Measurements from ENCODE around the gene GASK1A.

GASK1A gene

GRCh38 chr3:43001556-43002121 lies 22.5 kb downstream of the GASK1A start:
- Histone ChIP-seq H3K9me3 (ENCODE audit: control insufficient read depth, low read depth, low read length) (no peaks in the 10 kb centered on the region), H3K4me1 (ENCODE audit: control insufficient read depth, low read depth, low read length) (no peaks in the 10 kb centered on the region), H3K27ac (ENCODE audit: low read length) (no peak overlapping the region), H3K27me3 (ENCODE audit: control insufficient read depth, insufficient read depth, low read length) (no peaks in the 10 kb centered on the region), H3K36me3 (ENCODE audit: control insufficient read depth, low read depth, low read length) (no peaks in the 10 kb centered on the region), H3K9ac (ENCODE audit: low read length) (no peak overlapping the region), H3K4me3 (ENCODE audit: low read length) (no peak overlapping the region)

- H3K4me1 ChIP-seq (ENCODE audit: control insufficient read depth, low read depth, low read length): no peaks in the 10 kb centered on the region
- no peak overlapping the region for H3K4me3 ChIP-seq (ENCODE audit: low read length)
- H3K36me3 ChIP-seq (ENCODE audit: control insufficient read depth, low read depth, low read length): no peaks in the 10 kb centered on the region
- H3K9me3 ChIP-seq (ENCODE audit: control insufficient read depth, low read depth, low read length): no peaks in the 10 kb centered on the region
- no peaks in the 10 kb centered on the region for H3K27me3 ChIP-seq (ENCODE audit: control insufficient read depth, insufficient read depth, low read length)
- no peak overlapping the region for H3K27ac ChIP-seq (ENCODE audit: low read length)
- H3K9ac ChIP-seq (ENCODE audit: low read length): no peak overlapping the region
These were observed 25.2 kb downstream of the GASK1A start for GRCh38 chr3:43004282-43004681.

- Histone ChIP-seq H3K36me3 (ENCODE audit: control insufficient read depth, low read depth, low read length) (no peaks in the 10 kb centered on the region), H3K9ac (ENCODE audit: low read length) (no peak overlapping the region), H3K4me1 (ENCODE audit: control insufficient read depth, low read depth, low read length) (no peaks in the 10 kb centered on the region), H3K9me3 (ENCODE audit: control insufficient read depth, low read depth, low read length) (no peaks in the 10 kb centered on the region), H3K27ac (ENCODE audit: low read length) (no peak overlapping the region), H3K27me3 (ENCODE audit: control insufficient read depth, insufficient read depth, low read length) (no peaks in the 10 kb centered on the region), H3K4me3 (ENCODE audit: low read length) (no peak overlapping the region)
These were observed 26.1 kb downstream of the GASK1A start for GRCh38 chr3:43005253-43005652.

GRCh38 chr3:43005981-43006380 lies 26.9 kb downstream of the GASK1A start:
- no peak overlapping the region for H3K9ac ChIP-seq (ENCODE audit: low read length)
- no peaks in the 10 kb centered on the region for H3K36me3 ChIP-seq (ENCODE audit: control insufficient read depth, low read depth, low read length)
- no peak overlapping the region for H3K4me3 ChIP-seq (ENCODE audit: low read length)
- H3K27me3 ChIP-seq (ENCODE audit: control insufficient read depth, insufficient read depth, low read length): no peaks in the 10 kb centered on the region
- no peak overlapping the region for H3K27ac ChIP-seq (ENCODE audit: low read length)
- no peaks in the 10 kb centered on the region for H3K4me1 ChIP-seq (ENCODE audit: control insufficient read depth, low read depth, low read length)
- H3K9me3 ChIP-seq (ENCODE audit: control insufficient read depth, low read depth, low read length): no peaks in the 10 kb centered on the region

DNA sequence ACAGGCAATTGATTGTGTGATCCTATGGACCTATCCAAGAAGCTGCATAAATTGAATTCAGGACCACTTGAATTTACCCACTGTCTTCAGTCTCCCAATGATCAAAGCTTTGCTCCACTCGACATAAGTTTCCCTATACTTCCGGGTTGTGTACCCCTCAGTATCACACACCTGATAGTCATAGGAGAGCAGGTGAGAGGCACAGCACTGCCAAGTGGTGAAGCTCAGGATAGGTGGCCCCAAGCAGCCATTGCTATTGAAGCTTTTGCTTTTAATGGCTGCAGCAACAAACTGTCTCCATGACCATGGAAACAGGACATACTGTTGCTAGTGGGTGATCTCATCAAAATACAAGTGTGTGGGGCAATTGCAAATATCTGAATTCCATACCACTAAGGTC lies 27.7 kb downstream of the GASK1A start:
- no peak overlapping the region for H3K9ac ChIP-seq (ENCODE audit: low read length)
- H3K27ac ChIP-seq (ENCODE audit: low read length): no peak overlapping the region
- no peaks in the 10 kb centered on the region for H3K36me3 ChIP-seq (ENCODE audit: control insufficient read depth, low read depth, low read length)
- H3K27me3 ChIP-seq (ENCODE audit: control insufficient read depth, insufficient read depth, low read length): no peaks in the 10 kb centered on the region
- no peak overlapping the region for H3K4me3 ChIP-seq (ENCODE audit: low read length)
- no peaks in the 10 kb centered on the region for H3K4me1 ChIP-seq (ENCODE audit: control insufficient read depth, low read depth, low read length)
- H3K9me3 ChIP-seq (ENCODE audit: control insufficient read depth, low read depth, low read length): no peaks in the 10 kb centered on the region

GRCh38 chr3:43009547-43009946 lies 30.4 kb downstream of the GASK1A start:
- H3K9ac ChIP-seq (ENCODE audit: low read length): no peak overlapping the region
- H3K36me3 ChIP-seq (ENCODE audit: control insufficient read depth, low read depth, low read length): no peaks in the 10 kb centered on the region
- no peaks in the 10 kb centered on the region for H3K4me1 ChIP-seq (ENCODE audit: control insufficient read depth, low read depth, low read length)
- no peak overlapping the region for H3K4me3 ChIP-seq (ENCODE audit: low read length)
- H3K27ac ChIP-seq (ENCODE audit: low read length): no peak overlapping the region
- no peaks in the 10 kb centered on the region for H3K27me3 ChIP-seq (ENCODE audit: control insufficient read depth, insufficient read depth, low read length)
- no peaks in the 10 kb centered on the region for H3K9me3 ChIP-seq (ENCODE audit: control insufficient read depth, low read depth, low read length)

DNA sequence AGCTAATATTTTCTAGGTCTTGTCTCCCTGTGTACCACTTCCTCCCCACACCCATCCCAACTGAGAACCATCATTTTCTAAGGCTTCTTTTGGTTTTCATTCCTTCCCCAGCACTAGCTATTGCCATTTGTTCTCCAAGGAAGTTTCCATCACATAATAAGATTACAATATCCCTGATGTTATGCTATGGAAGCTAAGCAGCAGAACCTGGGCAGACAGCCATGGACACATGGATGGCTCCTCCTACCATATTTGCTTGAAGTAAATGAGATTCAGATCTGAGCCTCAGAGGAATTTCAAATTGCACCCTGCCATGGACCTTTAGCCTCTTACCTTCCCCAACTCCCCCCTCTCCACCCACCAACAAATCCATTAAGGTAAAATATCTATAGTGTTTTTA lies 31.5 kb downstream of the GASK1A start:
- H3K27ac ChIP-seq (ENCODE audit: low read length): no peak overlapping the region
- H3K9ac ChIP-seq (ENCODE audit: low read length): no peak overlapping the region
- no peaks in the 10 kb centered on the region for H3K4me1 ChIP-seq (ENCODE audit: control insufficient read depth, low read depth, low read length)
- H3K4me3 ChIP-seq (ENCODE audit: low read length): no peak overlapping the region
- H3K36me3 ChIP-seq (ENCODE audit: control insufficient read depth, low read depth, low read length): no peaks in the 10 kb centered on the region
- no peaks in the 10 kb centered on the region for H3K27me3 ChIP-seq (ENCODE audit: control insufficient read depth, insufficient read depth, low read length)
- H3K9me3 ChIP-seq (ENCODE audit: control insufficient read depth, low read depth, low read length): no peaks in the 10 kb centered on the region

GRCh38 chr3:43011638-43012037 lies 32.5 kb downstream of the GASK1A start:
- no peaks in the 10 kb centered on the region for H3K36me3 ChIP-seq (ENCODE audit: control insufficient read depth, low read depth, low read length)
- no peaks in the 10 kb centered on the region for H3K4me1 ChIP-seq (ENCODE audit: control insufficient read depth, low read depth, low read length)
- H3K9me3 ChIP-seq (ENCODE audit: control insufficient read depth, low read depth, low read length): no peaks in the 10 kb centered on the region
- H3K27ac ChIP-seq (ENCODE audit: low read length): no peak overlapping the region
- no peak overlapping the region for H3K4me3 ChIP-seq (ENCODE audit: low read length)
- no peak overlapping the region for H3K9ac ChIP-seq (ENCODE audit: low read length)
- H3K27me3 ChIP-seq (ENCODE audit: control insufficient read depth, insufficient read depth, low read length): no peaks in the 10 kb centered on the region

DNA sequence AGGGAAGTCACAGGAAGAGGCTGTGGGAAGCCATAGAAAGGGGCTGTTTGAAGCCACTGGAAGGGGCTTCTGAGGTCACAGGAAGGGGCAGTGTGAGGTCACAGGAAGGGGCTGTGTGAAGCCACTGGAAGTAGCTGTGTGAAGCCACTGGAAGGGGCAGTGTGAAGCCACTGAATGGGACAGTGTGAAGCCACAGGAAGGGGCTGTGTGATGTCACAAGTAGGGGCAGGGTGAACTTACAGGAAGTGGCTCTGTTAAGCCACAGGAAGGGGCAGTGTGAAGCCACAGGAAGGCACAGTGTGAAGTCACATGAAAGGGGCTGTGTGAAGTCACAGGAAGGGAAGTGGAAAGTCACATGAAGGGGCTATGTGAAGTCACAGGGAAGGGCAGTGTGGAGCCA lies 33.1 kb downstream of the GASK1A start:
- H3K36me3 ChIP-seq (ENCODE audit: control insufficient read depth, low read depth, low read length): no peaks in the 10 kb centered on the region
- no peaks in the 10 kb centered on the region for H3K27me3 ChIP-seq (ENCODE audit: control insufficient read depth, insufficient read depth, low read length)
- no peak overlapping the region for H3K4me3 ChIP-seq (ENCODE audit: low read length)
- no peaks in the 10 kb centered on the region for H3K4me1 ChIP-seq (ENCODE audit: control insufficient read depth, low read depth, low read length)
- H3K9ac ChIP-seq (ENCODE audit: low read length): no peak overlapping the region
- H3K9me3 ChIP-seq (ENCODE audit: control insufficient read depth, low read depth, low read length): no peaks in the 10 kb centered on the region
- no peak overlapping the region for H3K27ac ChIP-seq (ENCODE audit: low read length)

DNA sequence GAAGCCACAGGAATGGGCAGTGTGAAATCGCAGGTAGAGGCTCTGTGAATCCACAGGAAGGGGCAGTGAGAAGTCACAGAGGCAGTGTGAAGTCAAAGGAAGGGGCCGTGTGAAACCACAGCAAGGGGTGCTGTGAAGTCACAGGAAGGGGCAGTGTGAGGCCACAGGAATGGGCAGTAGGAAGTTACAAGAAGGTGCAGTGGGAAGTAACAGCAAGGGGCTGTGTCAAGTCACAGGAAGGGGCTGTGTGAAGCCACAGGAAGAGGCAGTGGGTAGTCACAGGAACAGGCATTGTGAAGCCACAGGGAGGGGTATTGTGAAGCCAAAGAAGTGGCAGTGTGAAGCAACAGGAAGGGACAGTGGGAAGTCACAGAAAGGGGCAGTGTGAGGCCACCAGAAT lies 34.1 kb downstream of the GASK1A start:
- no peaks in the 10 kb centered on the region for H3K9me3 ChIP-seq (ENCODE audit: control insufficient read depth, low read depth, low read length)

DNA sequence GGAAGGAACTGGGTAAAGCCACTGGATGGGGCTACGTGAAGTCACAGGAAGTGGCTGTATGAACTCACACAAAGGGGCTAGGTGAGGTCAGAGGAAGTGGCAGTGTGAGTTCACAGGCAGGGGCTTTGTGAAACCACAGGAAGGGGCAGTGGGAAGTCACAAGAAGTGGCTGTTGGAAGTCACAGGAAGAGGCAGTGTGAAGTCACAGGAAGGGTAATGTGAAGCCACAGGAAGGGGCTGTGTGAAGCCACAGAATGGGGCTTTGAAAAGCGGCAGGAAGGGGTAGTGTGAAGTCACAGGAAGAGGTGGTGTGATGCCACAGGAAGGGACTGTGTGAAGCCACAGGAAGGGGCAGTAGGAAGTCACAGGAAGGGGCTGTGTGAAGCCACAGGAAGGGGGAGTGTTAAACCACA lies 34.6 kb downstream of the GASK1A start:
- H3K4me3 ChIP-seq (ENCODE audit: low read length): no peak overlapping the region
- H3K27ac ChIP-seq (ENCODE audit: low read length): no peak overlapping the region
- H3K9ac ChIP-seq (ENCODE audit: low read length): no peak overlapping the region
- no peaks in the 10 kb centered on the region for H3K36me3 ChIP-seq (ENCODE audit: control insufficient read depth, low read depth, low read length)
- no peaks in the 10 kb centered on the region for H3K4me1 ChIP-seq (ENCODE audit: control insufficient read depth, low read depth, low read length)
- H3K27me3 ChIP-seq (ENCODE audit: control insufficient read depth, insufficient read depth, low read length): no peaks in the 10 kb centered on the region
- no peaks in the 10 kb centered on the region for H3K9me3 ChIP-seq (ENCODE audit: control insufficient read depth, low read depth, low read length)

More for the DNA sequence above, 34.1 kb downstream of the GASK1A start:
- Histone ChIP-seq H3K4me1 (ENCODE audit: control insufficient read depth, low read depth, low read length) (no peaks in the 10 kb centered on the region), H3K36me3 (ENCODE audit: control insufficient read depth, low read depth, low read length) (no peaks in the 10 kb centered on the region), H3K27me3 (ENCODE audit: control insufficient read depth, insufficient read depth, low read length) (no peaks in the 10 kb centered on the region), H3K4me3 (ENCODE audit: low read length) (no peak overlapping the region), H3K27ac (ENCODE audit: low read length) (no peak overlapping the region), H3K9ac (ENCODE audit: low read length) (no peak overlapping the region)

DNA sequence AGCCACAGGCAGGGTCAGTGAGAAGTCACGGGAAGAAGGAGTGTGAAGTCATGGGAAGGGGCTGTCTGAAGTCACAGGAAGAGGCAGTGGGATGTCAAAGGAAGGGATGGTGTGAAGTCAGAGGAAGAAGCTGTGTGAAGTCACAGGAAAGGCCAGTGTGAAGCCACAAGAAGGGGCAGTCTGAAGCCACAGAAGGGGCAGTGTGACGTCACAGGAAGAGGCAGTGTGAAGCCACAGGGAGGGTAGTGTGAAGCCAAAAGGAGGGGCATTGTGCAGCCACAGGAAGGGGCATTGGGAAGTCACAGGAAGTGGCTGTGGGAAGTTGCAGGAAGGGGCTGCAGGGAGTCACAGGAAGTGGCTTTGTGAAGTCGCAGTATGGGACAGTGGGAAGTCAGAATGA lies 35.1 kb downstream of the GASK1A start:
- Histone ChIP-seq H3K9ac (ENCODE audit: low read length) (no peak overlapping the region), H3K27ac (ENCODE audit: low read length) (no peak overlapping the region)

More for the DNA sequence above, 35.1 kb downstream of the GASK1A start:
- Histone ChIP-seq H3K9me3 (ENCODE audit: control insufficient read depth, low read depth, low read length) (no peaks in the 10 kb centered on the region), H3K4me3 (ENCODE audit: low read length) (no peak overlapping the region), H3K27me3 (ENCODE audit: control insufficient read depth, insufficient read depth, low read length) (no peaks in the 10 kb centered on the region), H3K36me3 (ENCODE audit: control insufficient read depth, low read depth, low read length) (no peaks in the 10 kb centered on the region), H3K4me1 (ENCODE audit: control insufficient read depth, low read depth, low read length) (no peaks in the 10 kb centered on the region)
